Inflammatory macrophage (primary cell): Measurements from ENCODE around the gene NFATC3.

Source experiments
- DNase-seq, 2 donors: peaks; one replicate each; pipeline ENCODE4 v3.0.0-alpha.2; 2020 to 2022

NFATC3 gene

DNA sequence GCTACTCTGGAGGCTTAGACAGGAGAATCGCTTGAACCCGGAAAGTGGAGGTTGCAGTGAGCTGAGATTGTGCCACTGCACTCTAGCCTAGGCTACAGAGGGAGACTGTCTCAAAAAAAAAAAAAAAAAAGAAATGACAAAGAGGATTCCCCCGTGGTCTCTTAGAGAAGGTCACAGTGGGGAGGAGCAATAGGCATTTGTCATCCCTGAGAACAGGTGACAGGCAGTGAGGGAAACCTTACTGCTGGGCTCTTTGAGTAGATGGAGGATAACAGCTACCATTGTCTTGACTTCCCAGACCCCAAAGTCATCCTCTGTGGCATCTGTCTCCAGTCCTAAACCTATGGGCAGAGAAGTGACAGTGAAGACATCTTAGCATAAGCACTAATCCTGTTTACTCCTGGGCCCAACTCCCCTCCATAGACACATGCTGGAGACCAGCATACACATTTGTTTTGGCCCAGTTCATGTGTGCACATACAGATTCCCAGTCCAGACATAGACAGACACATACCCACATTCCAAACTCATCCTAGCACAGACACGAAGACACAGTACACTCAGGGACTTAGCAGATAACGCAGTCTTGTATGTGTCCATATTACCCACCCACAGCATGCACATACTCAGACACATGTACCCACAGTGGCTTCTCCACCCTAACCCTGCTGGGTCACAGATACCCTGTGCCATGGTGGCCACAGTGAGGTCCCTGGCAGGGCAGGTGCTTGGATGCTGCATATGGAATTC lies 148.1 kb downstream of the NFATC3 start:
- DNase-seq, result no peak

DNA sequence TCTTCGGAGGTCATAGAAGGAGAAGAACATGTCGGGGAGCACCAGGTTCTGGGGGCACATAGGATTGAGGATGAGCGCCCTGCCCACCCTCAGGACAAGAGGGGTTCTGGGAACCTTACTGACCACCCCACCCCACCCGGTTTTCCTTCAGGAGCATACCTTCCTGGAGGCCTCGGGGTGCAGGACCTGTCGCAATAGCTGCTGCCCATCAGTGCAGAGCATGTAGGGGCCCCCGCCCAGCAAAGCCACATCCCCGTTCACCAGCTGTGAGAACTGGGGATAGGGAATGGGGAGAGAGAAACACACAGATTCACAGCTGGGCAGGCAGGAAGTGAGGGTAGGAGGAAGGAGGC lies 148.6 kb downstream of the NFATC3 start:
- no peak for DNase-seq

DNA sequence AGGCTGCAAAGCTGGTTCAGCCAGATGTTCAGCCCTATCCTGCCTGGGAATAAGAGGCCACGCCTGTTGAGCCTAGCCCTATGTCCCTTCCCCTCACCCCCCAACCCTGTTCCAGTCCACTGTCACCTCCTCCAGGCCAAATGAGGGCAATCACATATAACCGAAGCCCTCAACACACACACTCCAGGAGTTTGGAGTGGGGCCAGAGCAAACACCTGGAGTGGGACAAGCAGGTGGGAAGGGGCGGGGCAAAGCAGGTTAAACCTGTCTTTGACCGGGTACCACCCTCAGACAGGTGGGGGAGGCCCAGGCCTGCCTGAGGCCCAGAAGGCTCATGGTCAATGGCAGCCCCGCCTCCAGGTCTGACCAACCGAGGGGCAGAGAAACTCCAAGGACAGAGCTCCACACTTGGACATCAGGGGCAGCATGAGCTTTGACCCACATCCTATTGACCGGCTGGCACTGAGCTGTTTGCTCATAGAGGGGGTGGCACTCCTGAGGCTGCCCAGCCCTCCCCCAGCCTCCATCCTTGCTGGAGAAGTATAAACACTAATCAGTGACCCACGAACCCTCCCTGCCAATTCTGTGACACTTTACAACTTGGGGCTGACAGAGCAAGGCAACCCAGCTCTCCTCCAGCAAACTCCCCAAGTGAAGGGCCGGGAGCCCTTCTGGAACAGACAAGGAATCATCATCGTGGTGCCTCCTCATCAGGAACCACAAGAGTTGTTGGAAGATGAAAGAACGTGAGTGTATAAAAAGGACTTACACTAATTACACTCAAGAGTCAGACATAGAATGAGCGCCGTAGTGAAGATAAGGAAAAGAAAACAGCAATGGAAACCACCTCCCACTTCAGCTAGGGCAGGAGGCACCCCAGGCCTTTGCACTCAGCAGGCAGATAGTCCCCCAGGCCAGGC lies 149.3 kb downstream of the NFATC3 start:
- DNase-seq, result no peak

DNA sequence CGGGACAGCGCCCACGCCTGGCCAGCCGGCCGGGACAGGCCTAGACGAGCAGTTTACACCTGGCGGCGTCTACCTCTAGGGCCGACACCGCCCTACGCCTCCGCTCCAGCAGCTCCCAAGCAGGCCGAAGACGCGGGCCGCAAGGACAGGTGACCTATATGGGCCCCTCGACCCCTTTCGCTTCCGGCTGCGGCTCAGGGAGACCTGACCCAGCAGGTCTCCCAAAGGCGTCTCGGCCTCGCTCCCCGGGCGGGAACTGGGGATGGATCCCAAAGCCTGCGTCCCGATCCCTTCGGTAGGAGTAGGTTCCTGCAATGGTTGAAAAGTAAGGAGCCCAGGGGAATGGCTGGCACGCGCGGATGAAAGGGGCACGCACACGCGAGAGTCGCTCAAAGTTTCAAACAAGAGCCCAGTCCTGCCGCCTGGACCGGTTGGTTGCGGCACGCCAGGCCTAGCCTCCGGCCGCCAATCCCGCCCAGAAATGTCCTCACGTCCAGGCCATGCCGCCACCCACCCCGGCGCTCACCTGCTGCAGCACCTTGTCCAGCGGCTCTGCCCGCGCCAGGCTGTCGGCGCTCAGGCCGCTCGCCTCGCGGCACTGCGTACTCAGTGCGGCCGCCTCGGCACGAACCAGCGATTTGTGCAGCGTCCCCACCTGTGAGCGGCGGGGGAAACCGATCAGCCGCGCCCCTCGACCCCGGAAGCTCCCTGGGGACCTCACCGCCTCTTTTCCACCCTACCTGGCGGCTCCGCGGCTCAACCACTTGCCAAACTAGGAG lies 150.1 kb downstream of the NFATC3 start:
- DNase-seq, result no peak

DNA sequence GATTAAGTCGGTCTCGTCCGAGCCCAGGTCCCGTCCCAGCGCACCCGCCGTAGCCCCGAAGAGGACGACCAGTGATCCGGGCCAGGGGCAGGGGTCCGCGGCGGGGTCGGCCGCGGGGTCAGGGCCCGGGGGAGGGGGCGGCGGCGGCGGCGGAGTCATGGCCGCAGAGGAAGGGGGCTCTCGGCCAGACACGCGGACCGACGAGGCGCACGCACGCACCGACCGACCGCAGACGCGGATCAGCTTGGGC lies 150.6 kb downstream of the NFATC3 start, which contains the start of gene ESRP2:
TSS of gene ESRP2 (minus strand) at position 241 of the 250 bp plus-strand sequence. CDS start at position 159, 82 bp downstream.
- DNase-seq, result no peak

DNA sequence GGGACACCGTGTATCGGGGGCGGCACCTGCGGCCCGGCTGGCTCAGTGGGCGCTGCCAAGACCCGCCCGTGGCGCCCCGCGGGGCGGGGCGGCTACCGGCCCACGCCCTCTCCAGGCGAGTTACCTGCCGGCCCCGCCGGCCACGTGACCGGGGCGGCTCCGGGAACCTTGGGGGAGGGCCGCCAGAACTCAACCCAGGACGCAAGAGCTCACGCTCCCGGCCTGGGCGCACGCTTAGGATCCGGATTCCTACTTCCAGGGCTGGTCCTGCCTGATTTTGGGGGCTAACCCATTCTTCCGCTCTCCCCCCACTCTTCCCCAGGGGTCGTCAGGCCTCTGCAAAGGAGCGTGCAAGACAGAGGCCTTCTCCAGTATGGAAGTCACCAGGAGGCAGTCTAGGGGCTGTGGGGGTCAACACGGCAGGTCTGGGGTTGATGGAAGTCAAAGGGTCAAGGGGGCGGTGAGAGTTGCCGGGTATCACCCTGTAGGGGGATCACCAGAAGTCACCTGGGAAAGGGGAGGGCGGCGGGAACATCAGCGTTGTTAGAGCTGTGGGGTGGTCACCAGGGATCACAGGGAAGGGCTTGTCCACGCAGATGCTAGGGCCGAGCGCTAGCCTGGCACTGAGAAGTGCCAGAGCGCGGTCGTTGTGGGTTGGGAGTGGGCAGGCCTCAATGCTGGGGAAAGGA lies 151.1 kb downstream of the NFATC3 start:
- no peak for DNase-seq

DNA sequence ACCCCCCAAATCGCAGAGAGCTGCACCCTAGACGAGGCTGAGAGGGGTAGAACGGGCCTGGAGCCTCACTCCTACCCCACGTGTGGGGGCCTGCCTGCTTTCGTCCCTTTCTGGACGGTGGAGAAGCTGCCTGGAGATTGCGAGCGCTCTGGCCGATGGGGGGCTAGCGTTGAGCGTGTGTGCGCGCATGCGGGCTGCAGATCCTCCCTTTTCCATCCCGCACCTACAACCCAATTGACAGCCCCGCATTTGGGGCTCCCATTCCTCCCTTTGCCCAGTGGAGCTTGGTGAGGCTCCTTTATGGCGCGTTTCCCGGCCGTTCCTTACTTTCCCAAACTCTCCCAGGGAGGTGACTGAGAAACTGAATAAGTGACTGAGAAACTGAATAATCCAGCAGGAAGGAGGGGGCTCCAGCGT lies 151.7 kb downstream of the NFATC3 start:
- no peak for DNase-seq

DNA sequence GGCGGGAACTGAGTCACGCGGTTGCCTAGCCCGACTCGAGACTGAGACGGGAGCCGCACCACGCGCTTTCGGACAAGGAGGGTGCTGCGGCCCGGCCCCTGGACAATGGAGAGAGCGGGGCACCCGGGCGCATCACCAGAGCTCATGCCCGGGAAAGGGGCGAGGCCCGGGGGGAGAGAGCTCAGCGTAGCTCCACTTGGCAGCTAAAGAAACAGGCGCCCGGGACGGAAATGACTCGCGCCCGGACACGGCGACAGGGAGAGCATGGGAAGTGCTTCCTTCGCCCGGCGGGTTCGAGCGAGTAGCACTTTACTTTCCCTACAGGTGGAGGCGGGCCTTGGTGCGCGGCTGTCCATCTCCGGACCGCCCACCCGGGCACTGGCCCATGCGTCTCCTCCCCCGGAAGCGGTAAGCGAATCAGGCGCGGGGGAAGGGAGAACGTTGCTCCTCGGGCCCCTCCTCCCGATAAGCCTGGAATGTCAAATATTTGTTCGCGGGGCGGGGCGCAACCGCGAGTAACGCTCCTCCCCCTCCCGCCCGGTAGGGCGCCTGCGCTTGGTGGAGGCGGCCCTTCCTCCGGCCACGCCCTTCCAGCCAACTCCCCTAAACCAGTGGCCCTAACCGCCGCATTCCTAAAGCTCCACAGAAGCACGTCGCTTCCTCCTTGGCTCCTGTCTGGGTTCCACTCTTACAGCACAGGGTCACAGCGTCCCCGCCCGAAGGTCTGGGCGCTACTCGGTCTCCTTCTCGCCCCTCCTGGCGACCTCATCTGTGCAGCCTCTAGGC lies 152.3 kb downstream of the NFATC3 start:
- peak; percentile 98 for DNase-seq

DNA sequence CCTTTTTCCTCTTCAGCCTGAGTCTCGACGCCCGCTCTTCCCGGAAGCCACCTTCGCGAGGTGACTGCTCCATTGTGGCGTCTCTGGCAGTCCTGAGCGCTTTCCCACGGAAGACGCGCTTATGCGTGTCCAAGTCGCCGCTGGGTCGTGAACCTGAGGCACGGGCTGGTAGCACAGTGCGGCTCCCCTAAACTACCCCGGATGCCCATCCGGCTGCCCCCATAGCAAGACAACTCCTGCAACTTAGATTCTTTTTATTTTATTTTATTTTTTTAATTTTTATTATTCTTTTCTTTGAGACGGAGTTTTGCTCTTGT lies 152.8 kb downstream of the NFATC3 start:
- DNase-seq, result no peak

DNA sequence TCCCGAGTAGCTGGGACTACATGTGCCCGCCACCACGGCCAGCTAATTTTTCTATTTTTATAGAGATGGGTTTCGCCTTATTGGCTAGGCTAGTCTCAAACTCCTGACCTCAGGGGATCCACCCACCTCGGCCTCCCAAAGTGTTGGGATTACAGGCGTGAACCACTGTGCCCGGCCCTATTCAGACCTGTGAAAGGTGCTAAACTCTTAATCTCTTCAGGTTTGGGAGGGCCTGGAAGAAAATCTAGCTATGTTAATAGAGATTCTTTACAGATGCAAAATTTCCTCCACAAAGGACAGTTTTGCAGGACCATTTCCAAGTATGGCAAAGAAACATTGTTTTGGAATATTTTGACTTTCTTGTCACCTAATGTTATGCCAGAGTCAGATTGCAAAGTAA lies 156.9 kb downstream of the NFATC3 start:
- no peak for DNase-seq

DNA sequence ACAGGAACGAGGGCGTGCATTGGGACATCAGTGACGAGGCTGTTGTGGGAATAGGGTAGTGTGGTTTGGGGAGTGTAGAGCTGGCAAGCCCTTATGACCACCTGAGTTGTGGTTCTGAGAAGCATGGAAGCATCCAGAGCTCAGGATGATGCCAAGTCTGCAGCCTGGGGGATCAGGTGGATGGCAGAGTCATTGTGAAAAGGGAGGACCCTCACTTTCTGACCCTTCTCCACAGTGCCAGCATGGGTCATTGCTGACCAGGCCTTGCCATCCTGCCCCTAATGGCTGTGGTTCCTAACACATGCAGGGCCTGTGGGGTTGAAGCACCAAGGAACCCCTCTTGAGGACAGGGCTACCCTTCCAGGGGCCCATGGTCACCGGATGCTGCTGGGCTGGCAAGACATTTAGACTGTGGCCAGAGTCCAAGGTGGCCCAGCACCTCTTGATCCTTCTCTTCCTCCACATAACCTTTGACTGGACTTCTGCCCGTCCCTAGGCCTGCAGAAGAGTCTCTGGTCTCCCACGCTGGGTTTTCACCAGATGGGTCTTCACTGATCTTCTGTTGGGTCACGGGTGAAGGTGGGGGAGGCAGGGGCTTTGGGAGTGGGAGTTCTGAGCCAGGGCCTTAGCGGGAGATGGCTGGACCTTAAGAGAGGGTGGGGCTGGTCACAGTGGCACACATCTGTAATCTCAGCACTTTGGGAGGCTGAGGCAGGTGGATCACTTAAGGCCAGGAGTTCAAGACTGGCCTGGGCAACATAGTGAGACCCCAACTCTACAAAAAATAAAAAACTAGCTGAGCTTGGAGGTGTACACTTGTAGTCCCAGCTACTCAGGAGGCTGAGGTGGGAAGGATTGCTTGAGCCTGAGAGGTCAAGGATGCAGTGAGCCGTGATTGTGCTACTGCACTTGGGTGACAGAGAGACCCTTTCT lies 158.0 kb downstream of the NFATC3 start:
- no peak for DNase-seq

DNA sequence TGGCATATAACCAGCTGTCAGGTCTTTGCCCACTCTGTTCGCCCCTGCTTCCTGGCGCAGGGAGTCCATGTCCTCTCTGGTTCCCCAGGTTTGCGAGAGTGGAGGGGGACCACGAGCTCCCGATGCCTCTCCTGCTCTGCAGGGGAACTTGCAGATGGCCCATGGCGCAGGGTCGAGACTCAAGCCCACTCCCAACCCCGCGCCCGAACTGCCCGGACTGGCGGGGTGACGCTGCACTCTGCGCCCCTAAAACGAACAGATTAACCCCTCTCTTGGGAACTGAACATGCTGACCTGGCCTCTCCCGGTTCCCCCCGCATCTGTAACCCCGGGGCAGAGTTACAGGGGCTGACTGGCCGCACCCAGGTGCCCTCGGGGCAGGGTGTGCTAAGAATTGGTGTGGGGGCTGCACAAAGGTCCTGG lies 159.3 kb downstream of the NFATC3 start:
- DNase-seq, result no peak

DNA sequence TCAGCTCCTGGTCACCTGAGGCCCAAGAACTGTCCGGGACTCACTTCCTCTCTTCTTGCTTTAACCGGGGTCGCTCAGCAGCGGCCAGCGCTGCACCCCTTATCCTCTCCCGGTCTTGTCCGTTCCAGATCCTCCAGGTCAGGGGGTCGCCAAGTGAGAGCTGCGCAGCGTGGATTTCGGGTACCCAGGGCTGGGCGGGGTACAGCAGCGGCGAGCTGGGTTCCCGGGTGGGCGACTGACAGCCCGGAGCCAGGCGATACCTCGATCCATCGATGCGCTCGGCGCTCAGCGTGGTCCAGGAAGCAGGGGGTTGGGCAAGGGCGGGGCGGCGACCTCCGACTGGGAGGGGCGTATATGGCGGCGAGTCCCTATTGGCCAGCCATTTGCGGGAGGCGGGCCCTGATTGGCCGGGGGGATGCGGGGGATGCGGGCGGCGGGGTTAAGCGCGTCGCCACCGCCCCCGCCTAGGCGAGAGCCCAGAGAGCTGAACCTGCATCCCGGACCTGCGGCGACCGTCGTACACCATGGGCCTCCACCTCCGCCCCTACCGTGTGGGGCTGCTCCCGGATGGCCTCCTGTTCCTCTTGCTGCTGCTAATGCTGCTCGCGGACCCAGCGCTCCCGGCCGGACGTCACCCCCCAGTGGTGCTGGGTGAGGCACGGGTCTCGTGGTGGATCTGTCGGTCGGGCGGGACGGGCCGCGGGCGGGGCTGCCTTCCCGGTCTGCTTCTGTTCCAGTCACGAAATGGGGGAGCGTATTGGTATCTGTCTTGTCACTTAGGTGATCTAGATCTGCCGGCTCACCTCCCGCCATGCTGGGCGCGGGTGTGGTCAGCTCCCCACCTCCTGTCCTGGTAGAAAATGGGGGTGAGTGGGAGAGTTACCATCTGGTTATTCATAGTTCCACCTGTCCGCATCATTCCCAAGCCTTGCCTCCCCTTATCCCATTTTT lies 160.0 kb downstream of the NFATC3 start, which contains the start of gene PLA2G15:
TSS of gene PLA2G15 (plus strand) at position 471 of the 951 bp plus-strand sequence. CDS start at position 525, 54 bp downstream.
- peak; percentile 91 to 95 for DNase-seq

DNA sequence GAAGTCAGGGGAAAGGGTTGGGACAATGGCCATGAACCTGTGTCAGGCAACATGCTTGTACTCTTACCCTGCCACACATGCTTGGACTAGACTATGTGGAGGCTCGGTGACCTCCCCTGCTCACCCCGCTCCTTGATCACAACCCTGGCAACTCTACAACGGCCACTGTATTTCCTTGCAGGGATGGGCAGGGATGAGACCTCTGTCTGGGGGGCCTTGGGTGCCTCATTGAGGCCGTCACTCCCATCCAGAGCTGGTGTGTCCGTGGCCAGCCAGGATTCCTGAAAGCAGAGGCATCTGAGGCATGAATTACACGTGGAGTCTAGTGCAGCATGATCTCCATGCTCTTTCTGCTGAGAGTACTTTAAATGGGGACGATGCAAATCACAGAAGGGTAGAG lies 161.0 kb downstream of the NFATC3 start:
- no peak for DNase-seq

DNA sequence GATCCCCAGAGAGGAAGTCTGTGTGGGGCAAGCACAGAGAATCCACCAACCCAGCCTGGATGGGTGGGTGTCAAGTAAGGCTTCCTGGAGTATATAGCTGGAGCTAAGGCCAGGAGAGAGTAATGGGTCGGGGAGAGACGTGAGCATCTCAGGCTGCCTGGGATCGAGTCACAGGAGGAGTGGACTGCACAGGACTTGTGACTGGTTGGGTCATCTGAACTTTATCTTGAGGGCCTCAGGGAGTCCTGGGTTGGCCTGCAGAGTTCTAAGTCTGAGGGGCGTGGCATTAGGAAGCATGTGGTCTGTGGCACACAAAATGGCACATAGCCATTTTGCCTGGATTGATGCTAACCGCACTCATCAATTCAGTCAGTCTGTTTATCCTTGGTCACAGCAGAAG lies 161.5 kb downstream of the NFATC3 start:
- peak; percentile 82 to 84 for DNase-seq

DNA sequence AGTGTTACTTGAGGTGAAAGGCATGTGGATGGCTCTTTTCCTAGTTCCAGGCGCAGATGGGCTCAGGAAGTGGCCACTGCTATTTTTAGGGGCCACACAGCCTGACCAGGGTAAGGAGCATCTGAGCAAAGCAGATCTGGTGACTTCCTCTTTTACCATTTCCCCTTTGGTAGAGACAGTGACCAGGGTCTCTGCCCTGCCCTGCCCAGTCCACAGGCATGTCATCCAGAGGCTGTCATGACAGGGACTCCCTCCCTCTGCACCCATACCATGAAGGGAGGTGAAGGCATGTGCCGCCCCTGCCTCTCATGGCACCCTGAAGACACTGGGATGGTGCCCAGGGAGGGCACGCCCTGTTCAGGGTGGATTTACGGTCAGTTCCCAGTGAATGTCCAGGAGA lies 162.2 kb downstream of the NFATC3 start:
- peak; percentile 89 to 90 for DNase-seq

DNA sequence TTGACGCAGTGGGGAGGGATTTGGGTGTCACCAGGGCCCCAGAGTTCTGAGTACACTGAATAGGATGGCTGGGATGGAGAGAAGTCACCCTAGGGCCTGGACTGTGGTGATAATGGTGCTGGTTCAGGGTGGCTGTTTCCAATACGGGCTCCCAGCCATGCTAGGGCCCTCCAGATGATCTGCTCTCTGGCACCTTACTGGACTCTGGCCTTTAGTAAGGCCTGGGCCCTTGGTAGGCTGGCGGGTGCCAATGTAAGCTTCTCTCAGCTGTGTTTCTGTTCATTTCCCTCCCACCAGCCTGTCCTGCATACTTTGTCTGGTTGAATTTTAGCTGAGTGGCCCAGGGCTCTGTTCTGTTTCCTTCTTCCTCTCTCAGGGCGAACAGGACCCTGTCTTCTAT lies 162.8 kb downstream of the NFATC3 start:
- DNase-seq, result no peak

DNA sequence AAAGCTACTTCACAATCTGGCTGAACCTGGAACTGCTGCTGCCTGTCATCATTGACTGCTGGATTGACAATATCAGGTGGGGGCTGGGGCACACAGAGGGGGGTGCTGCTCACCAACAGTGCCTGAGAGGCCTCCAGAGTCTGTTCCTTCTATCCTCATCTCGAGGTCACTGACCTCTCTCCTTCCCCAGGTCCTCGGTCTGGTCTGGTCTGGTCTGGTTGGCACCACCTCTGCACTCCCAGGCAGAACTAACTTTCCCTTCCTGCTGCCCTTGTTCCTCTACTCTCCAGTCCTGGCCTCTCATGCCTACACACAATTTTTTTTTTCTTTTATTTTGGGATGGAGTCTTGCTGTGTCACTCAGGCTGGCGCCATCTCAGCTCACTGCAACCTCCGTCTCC lies 164.2 kb downstream of the NFATC3 start:
- peak; percentile 36 to 40 for DNase-seq

DNA sequence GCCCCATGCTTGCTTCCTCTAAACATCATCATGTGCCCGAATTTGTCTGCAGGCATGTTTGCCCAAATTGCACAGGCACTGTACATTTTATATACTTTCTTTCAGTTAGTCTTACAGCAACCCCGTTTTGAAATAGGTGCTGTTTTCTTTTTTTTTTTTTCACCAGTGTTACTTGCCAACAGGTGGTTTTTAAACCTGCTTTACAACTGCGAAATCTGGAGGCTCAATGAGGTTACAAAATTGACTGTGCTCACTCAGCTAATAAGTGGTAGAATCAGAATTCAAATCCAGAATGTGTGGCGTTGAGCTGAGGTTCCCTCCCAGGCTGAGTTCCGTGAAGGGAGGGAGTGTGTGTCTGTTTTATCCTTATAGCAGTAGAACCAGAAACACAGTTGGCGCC lies 165.8 kb downstream of the NFATC3 start:
- DNase-seq, result no peak

DNA sequence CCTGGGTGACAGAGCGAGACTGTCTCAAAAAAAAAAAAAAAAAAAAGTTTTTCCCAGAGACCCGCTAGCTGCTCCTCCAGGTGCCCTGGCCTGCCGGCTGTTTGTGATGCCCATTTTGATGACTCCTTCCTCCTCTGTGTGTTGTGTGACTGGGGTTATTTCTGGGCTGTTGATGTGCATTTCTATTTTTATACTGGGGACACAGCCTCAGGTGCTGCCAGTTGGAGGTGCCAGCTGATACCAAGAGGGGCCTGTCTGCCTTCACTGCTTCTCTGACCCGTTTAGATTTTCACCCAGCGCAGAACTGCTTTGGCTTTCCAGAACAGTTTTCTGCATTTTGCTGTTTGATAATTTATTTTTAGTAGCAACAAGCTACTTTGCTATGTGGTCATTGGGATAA lies 166.7 kb downstream of the NFATC3 start:
- DNase-seq, result no peak
